ENCODE measurements around the gene F2RL3. TPM values are rescaled to one million over a fixed set of nuclear protein-coding genes. Genes with fewer than 3 reads are reported as not detected.

The F2RL3 gene
- total and polyA plus RNA-seq, 9 of the 15 experiments (the other 6 are each of a cell fraction or from before 2014, with no cell fraction given) = 1.4 to 27.6 (median 11.9) TPM

GRCh38 chr19:16928351-16928750, 39.6 kb downstream of the F2RL3 start:
- H2AFZ ChIP-seq (ENCODE audit: low read depth, low read length) = no peak overlapping the region
- H3K4me1 ChIP-seq (replicated peaks in 1 of 2; ENCODE audit: control insufficient read depth in 2 of 2, insufficient read depth in 2 of 2, low read length in 2 of 2) = no peaks in the 10 kb centered on the region
- ATAC-seq = no peak
- in situ Hi-C loops (cut with MboI) (no loop called here), intact Hi-C loops (cut with micrococcal nuclease) (no loop called here)
- no peak for DNase-seq (ENCODE audit: extremely low read depth in 1 of 4, low spot score in 3 of 4)
- H3K27me3 ChIP-seq (ENCODE audit: control insufficient read depth in 2 of 2, insufficient read depth in 2 of 2, low read length in 2 of 2) = peaks cover 10 to 33% of the 10 kb centered on the region in 2 experiments; a peak in 4 of 5 replicates
- POLR2A ChIA-PET = interaction anchor here (0.5 to 1.3 kb wide), 2 partner anchors 12 to 130 kb away, joined by 3 to 4 read pairs; no protein-coding TSS in a partner anchor
- no peaks in the 10 kb centered on the region for H3K9me3 ChIP-seq (replicated peaks; ENCODE audit: control insufficient read depth, insufficient read depth, low read depth, low read length)
- CTCF ChIA-PET (ENCODE audit: low intra/inter-chr PET ratio) = no interaction called here
- H3K9ac ChIP-seq (ENCODE audit: insufficient read depth in 1 of 2, low read depth in 2 of 2, low read length in 2 of 2) = no peak overlapping the region
- H3K9me1 ChIP-seq (ENCODE audit: control insufficient read depth, insufficient read depth, low read length) = no peaks in the 10 kb centered on the region
- no peak overlapping the region for H3K4me3 ChIP-seq
- no peaks in the 10 kb centered on the region for H3K36me3 ChIP-seq (ENCODE audit: control insufficient read depth, insufficient read depth, low read length)
- TF ChIP-seq MEF2A (IDR thresholded peaks at IDR 0.05; ENCODE audit: control insufficient read depth, low read depth, low read length) (no peak), SRSF1 (IDR thresholded peaks at IDR 0.05; ENCODE audit: low read depth, low read length) (no peak), PKNOX1 (IDR thresholded peaks at IDR 0.05) (no peak), ZSCAN29 (IDR thresholded peaks at IDR 0.05) (no peak), SMAD3 (CRISPR knock-in tag; conservative IDR thresholded peaks at IDR 0.05) (no peak), HMGXB4 (CRISPR knock-in tag; IDR thresholded peaks at IDR 0.05) (no peak), ZKSCAN8 (CRISPR knock-in tag; IDR thresholded peaks at IDR 0.05) (no peak), NBN (IDR thresholded peaks at IDR 0.05; ENCODE audit: low read depth) (no peak), BCOR (IDR thresholded peaks at IDR 0.05) (no peak), CEBPZ (IDR thresholded peaks at IDR 0.05; ENCODE audit: borderline replicate concordance, low read depth, low read length) (no peak), HINFP (tag; conservative IDR thresholded peaks at IDR 0.05; ENCODE audit: low read depth) (no peak)
- BruUV-seq (replicated peaks) = no TSS peak
- no peak overlapping the region for H3K4me2 ChIP-seq (ENCODE audit: insufficient read depth, low read length)
- 3% methylated on average over 2 of the region's 2 CpGs for whole genome bisulfite sequencing (ENCODE audit: insufficient coverage, low coverage, missing lambda C conversion rate)
- H3K79me2 ChIP-seq (ENCODE audit: control insufficient read depth, insufficient read depth, low read length) = no peaks in the 10 kb centered on the region
- H4K20me1 ChIP-seq (replicated peaks; ENCODE audit: control insufficient read depth, insufficient read depth, low read length) = no peaks in the 10 kb centered on the region
- no peak for FAIRE-seq
- no peak overlapping the region for H3K27ac ChIP-seq (ENCODE audit: extremely low read depth, low read depth, low read length)
